HG03565 (cell line): ENCODE results near the gene ADK.
"Not testable (repeated sequence)": the region's sequence is repeated elsewhere in the genome, so short reads cannot be mapped to it uniquely, and the experiment has no call there.

Experiments
- ATAC-seq: cut with Tn5 transposase; IDR thresholded peaks from one replicate; pipeline ENCODE4 v1.9.1; 2021; ENCODE audit warnings: mild to moderate bottlenecking, moderate library complexity; ENCODE audit not compliant: unreplicated experiment

Gene ADK

GRCh38 chr10:74460812-74461211 lies 309.8 kb downstream of the ADK start:
- no peak for ATAC-seq

- no peak for ATAC-seq
Measured at GRCh38 chr10:74474022-74474713, 323.1 kb downstream of the ADK start.

DNA sequence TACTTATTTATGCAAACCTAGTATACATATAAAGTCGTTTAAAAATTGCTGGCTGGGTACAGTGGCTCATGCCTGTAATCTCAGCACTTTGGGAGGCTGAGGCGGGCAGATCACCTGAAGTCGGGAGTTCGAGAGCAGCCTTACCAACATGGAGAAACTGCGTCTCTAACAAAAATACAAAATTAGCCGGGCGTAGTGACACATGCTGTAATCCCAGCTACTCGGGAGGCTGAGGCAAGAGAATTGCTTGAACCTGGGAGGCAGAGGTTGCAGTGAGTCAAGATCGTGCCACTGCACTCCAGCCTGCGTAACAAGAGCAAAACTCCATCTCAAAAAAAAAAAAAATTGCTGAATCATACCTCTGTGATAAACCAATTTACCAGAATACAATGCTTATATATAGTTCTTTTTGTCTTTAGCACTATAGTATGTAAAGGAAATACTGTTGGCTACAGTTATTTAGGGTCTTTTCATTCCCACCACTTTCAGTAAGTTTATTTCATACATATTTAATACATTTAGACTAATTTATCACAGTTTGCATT lies 325.2 kb downstream of the ADK start:
- ATAC-seq: not testable (repeated sequence)

- no peak for ATAC-seq
Measured at GRCh38 chr10:74480778-74481177, 329.8 kb downstream of the ADK start.

DNA sequence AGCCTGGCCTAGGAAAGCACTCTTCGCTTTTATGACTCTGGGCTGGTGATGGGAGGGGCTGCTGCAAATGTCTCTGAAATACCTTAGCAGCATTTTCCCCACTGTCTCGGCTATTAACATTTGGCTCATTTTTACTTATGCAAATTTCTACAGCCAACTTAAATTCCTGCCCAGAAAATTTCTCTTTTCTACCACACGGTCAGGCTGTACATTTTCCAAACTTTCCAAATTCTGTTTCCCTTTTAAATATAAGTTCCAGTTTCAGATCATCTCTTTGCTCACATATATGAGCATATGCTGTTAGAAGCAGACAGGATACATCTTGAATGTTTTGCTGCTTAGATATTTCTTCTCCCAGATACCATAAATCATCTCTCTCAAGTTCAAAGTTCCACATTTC lies 332.3 kb downstream of the ADK start:
- no peak for ATAC-seq

DNA sequence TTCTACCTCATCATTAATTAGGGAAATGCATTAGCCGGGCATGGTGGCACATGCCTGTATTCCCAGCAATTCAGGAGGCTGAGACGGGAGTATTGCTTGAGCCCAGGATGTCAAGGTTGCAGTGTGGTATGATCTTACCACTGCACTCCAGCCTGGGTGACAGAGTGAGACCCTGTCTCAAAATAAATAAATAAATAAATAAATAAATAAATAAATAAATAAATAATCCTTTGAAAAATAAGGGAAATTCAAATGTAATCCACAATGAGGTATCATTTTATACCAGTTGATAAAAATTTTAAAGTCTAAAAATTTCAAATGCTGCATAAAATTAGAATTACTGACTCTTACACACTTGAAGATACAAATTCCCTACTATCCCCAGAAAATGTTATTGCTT lies 334.3 kb downstream of the ADK start:
- no peak for ATAC-seq

- ATAC-seq: no peak
Measured at GRCh38 chr10:74486659-74487058, 335.6 kb downstream of the ADK start.

GRCh38 chr10:74488907-74489306 lies 337.9 kb downstream of the ADK start:
- no peak for ATAC-seq

- ATAC-seq: no peak
Measured at GRCh38 chr10:74490551-74490950, 339.5 kb downstream of the ADK start.

DNA sequence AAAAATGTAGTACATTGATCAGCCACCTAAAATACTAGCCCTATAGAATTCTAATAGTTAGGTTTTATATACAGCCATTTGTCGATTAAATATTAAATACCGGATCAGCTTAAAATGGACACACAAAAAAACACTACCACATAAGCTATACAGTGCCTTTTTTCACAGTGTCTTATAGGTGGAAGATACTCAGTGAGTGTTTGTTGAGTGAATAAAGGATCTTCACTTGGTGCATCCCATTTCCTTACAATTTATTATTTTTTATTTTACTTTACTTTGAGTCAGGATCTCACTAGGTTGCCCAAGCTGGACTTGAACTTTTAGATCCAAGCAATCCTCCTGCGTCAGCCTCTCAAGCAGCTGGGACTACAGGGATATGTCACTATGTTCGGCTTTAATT lies 340.0 kb downstream of the ADK start:
- no peak for ATAC-seq

- ATAC-seq: not testable (repeated sequence)
Measured at GRCh38 chr10:74496276-74496675, 345.3 kb downstream of the ADK start.

GRCh38 chr10:74498664-74499063 lies 347.6 kb downstream of the ADK start:
- not testable (repeated sequence) for ATAC-seq

DNA sequence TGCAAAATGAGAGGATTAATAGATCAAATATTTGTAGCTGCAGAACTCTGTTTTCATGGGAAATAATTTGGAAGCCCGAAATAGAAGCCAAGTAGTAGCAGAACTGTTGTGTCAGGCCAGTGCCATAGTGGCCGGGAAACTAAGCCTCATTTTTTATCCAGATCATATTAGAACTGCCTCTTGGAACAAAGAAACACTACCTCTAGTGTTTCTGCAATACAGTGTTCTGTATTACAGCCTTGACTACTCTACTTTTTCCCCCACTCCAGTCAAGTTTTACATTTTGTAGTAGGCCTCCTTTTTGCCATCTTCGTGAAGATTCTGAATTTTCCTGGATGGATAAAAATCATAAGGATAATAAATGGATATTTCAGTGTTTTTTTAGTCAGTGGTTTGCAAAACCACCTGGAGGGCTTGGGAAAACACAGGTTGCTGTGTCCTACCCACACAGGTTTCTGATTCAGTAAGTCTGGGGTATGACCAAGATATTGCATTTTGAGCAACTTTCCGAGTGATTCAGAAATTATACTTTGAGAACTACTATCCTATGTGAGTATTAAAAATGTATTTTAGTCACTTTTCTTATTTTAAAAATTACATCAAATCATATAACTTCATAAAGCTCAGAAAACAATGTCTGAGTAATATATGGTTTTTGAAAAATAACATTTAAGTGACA lies 349.1 kb downstream of the ADK start:
- no peak for ATAC-seq

DNA sequence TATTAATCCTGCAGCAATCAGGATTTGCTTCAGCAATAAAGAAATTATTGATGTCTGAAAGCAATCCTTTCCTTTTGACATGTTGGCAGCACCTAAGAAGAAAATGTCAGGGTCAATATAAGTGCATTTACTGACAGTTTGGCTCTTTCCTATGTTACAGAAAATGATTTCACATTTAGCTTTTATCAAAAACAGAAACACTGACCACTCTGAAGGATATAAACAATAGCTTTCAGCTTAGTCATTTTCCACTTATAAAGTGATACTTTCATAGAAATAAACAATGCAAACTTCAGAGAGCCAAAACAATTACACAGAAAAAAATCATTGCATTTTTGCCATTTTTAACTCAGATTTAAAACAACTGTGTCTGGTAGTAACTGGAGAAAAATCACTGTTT lies 349.8 kb downstream of the ADK start:
- ATAC-seq: no peak

GRCh38 chr10:74502963-74503608 lies 352.1 kb downstream of the ADK start:
- ATAC-seq: no peak

- no peak for ATAC-seq
Measured at GRCh38 chr10:74507951-74508350, 356.9 kb downstream of the ADK start.

DNA sequence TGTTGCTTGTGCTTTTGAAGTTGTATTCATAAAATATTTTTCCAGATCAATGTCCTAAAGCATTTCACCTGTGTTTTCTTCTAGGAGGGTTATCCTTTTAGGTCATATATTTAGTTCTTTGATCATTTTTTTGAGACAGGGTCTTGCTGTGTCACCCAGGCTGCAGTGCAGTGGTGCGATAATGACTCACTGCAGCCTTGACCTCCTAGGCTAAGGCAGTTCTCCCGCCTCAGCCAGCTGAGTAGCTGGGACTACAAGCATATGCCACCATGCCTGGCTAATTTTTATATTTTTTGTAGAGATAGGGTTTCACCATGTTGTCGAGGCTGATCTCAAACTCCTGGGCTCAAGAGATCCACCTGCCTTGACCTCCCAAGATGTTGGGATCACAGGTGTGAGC lies 359.6 kb downstream of the ADK start:
- no peak for ATAC-seq

DNA sequence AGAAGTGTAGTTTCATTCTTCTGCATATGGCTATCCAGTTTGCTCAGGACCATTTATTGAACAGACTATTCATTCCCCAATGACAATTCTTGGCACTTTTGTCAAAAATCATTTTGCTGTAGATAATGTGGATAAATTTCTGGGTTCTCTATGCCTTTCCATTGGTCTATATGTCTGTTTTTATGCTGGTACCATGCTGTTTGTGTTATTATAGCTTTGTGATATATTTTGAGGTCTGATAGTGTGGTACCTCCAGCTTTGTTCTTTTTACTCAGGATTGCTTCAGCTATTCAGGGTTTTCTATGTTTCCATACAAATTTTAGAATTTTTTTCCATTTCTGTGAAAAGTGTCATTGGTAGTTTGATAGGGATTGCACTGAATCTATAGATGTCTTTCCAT lies 360.0 kb downstream of the ADK start:
- ATAC-seq: no peak

- no peak for ATAC-seq
Measured at GRCh38 chr10:74514322-74514721, 363.3 kb downstream of the ADK start.

DNA sequence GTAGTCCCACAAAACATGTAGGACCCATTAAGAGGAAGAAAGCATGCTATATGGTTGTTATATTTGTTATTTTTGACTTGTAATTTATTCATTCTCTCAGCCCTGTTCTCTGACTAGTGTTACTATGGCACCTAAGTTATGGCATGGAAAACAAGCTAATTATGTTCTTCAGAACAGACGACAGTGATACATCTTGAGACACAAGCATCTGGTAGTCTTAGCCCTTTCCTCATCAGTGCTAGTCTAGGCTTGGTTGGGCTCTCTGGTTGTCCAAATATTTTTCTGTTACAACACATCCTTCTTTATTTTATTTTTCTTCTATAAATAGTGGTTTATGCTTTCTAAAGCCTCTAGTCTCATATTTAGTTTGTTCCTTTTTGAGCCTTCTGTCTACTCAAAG lies 367.0 kb downstream of the ADK start:
- ATAC-seq: no peak

- ATAC-seq: no peak
Measured at GRCh38 chr10:74521526-74521925, 370.5 kb downstream of the ADK start.

GRCh38 chr10:74523199-74523598 lies 372.2 kb downstream of the ADK start:
- no peak for ATAC-seq
